ENCODE data around the gene PTRH2.
"Not testable (repeated sequence)": the region's sequence is repeated elsewhere in the genome, so short reads cannot be mapped to it uniquely, and the experiment has no call there.

The PTRH2 gene

GRCh38 chr17:59707149-59707970 is at the start of gene PTRH2, which contains the start of gene VMP1:
TSS of gene PTRH2 (minus strand) at chr17:59707430. CDS start at chr17:59697978, 9,452 bp downstream.
TSS of gene VMP1 (plus strand) at chr17:59707654. CDS start at chr17:59731447, 23,793 bp downstream.
- peak; percentile 98 for DNase-seq

- DNase-seq: no peak
These were observed 49.1 kb upstream of the PTRH2 start for GRCh38 chr17:59756236-59756818.

GRCh38 chr17:59755069-59755468 is 47.8 kb upstream of the PTRH2 start:
- not testable (repeated sequence) for DNase-seq

- DNase-seq: no peak
These were observed 47.3 kb upstream of the PTRH2 start for GRCh38 chr17:59754552-59754951.

DNA sequence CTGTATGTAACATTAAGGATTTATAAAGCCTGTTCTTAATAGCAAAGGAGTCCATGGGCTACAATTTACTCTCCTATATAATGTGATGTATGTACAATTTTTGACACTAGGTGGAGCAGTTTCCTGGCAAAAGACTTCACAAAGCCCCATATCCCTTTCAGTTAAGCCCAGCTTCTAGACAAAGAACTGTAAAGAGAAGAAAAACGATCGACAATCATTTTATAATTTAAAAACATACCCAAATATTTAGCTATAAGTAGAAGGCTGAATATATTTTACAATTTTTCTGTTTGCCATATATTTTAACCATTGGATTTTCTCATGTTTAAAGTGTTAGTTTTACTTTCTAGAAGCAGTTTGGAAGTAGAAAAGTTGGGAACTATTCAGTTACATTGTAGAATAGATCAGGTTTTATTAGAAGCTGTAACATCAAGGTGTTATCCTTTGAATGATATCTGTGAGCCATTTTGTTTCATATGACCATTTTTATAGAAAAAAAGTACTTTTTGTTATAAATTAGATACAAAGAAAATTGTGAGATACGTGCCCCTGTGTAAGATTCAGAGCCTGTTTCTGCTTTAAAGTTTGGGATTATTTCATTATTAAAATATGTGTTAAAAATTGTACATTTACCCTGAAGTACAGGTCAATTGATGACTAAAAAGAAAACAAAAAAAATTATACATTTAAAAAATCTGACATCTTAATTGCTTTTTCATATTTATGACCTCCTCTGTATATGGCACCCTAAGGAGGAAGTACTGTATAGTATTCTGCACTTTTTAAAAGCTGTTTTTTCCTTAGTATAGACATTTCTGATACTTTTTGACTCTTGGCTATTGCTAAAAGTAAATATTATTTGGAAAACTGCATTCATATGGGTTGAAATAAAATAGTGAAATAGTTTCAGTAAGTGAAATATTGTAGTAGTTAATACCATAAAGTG is 46.6 kb upstream of the PTRH2 start:
- DNase-seq: peak; percentile 59

GRCh38 chr17:59752922-59753321 is 45.7 kb upstream of the PTRH2 start:
- DNase-seq: no peak

- no peak for DNase-seq
These were observed 45.2 kb upstream of the PTRH2 start for GRCh38 chr17:59752446-59752845.

DNA sequence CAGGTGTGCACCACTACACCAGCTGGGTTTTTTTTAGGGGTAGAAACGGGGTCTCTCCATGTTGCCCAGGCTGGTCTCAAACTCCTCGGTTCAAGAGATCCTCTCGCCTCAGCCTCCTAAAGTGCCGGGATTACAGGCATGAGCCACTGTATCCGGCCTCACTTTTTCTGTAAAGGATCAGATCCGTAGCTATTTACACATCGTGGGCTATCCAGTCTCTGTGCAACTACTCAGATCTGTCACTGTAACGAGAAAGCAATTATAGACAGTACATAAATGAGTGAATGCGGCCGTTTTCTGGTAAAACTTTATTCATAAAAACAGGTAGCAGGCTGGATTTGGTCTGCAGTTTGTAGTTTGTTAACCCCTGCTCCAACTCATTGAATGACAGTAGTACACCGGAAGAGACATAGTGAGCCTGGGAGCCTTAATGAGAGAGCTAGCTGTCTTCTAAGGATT is 44.8 kb upstream of the PTRH2 start:
- DNase-seq: no peak

DNA sequence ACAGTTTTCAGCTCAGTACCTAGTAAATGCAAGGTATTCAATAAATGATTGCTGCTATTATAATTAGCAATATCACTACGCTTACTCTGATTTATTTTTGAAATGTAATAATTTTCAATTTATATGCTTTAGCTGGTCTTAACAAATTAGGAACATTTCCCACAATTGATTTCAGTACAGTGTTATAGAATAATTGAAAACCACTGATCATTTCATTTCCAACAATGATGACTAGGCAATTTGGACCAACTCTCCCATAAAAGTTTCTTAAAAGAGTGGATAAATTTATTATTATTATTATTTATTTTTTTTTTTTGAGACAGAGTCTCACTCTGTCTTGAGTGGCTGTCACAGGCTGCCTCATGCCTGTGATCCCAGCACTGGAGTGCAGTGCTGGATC is 41.4 kb upstream of the PTRH2 start:
- DNase-seq: no peak

- DNase-seq: no peak
These were observed 39.7 kb upstream of the PTRH2 start for GRCh38 chr17:59746849-59747445.

DNA sequence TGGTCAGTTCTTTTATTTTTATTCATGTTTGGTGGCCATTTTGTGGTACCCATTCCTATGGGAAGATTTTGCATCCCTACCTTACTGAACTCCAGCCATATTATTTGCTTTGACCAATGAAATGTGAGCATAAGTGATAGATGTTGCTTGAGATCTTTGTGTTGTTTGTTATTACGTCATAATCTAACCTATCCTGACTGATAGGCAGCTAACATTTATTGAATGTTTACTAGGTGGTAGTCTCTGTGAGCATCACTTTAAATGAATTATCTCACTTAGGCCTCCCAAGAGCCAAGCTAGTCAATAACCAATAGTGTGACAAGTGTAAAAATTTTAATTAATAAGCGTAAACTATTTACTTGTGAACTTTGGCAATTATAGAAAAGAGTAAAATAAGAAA is 37.8 kb upstream of the PTRH2 start:
- no peak for DNase-seq

- DNase-seq: no peak
These were observed 36.6 kb upstream of the PTRH2 start for GRCh38 chr17:59743842-59744241.

DNA sequence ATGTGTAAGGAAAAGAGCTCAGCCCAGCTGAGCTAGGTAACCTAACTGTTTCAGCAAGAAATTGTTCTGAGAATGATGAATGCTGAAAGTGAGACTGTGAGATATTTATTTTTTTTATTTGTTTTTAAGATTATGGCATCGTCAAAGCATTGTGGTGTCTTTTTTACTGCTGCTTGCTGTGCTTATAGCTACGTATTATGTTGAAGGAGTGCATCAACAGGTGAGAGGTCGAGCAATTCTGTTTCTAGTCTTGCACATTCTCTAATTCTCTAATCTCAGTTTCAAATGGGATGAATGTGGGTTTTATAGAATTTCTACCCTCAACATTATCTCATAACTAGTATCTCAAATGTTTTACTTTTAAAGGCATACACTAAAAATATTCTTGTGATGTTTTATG is 30.1 kb upstream of the PTRH2 start:
- DNase-seq: no peak

DNA sequence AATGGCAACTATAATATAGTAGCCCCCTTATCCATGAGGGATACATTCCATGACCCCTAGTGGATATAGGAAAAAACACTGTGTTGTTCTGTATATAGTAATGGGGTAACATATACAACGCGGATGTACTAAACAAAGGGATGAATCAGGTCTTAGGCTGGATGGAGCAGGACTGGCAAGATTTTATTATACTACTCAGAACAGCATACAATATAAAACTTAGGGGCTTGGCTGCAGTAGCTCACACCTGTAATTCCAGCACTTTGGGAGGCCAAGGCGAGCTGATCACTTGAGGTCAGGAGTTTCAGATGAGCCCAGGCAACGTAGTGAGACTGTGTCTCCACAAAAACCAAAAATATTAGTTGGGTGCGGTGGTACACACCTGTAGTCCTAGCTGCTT is 27.0 kb upstream of the PTRH2 start:
- no peak for DNase-seq

- DNase-seq: no peak
These were observed 26.5 kb upstream of the PTRH2 start for GRCh38 chr17:59733697-59734096.

- no peak for DNase-seq
These were observed 23.1 kb upstream of the PTRH2 start for GRCh38 chr17:59730268-59730834.

DNA sequence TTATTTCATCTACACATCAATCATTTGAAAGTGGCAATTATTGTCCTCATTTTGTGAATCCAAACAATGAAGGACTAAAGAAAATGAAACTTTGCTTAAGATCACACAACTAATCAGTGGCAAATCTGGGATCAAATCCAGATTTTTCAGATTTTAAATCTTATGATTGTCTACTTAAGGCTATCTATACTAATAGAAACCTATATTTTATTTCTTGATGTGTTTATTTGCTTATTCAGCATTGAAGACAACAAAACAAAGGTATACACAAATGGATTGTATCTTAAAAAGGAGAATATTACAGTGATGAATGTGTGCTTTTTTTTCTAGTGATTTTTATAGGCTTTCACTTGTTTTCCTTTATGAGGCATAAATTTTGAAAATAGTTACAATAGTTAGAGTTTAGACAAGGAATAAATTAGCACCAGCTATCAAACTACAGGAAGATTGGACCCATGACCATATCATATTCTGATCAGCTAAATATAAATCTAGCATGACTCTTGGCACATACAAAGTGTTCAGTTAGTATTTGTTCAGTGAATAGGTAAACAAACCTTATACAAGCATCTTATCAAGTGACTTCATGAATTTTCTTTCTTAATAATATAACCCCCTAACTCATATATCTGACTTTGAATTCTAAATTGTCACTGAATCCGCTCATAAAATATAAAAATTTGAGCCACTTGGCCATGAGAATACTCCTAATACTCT is 20.7 kb upstream of the PTRH2 start:
- no peak for DNase-seq

GRCh38 chr17:59725691-59726090 is 18.5 kb upstream of the PTRH2 start:
- DNase-seq: no peak

DNA sequence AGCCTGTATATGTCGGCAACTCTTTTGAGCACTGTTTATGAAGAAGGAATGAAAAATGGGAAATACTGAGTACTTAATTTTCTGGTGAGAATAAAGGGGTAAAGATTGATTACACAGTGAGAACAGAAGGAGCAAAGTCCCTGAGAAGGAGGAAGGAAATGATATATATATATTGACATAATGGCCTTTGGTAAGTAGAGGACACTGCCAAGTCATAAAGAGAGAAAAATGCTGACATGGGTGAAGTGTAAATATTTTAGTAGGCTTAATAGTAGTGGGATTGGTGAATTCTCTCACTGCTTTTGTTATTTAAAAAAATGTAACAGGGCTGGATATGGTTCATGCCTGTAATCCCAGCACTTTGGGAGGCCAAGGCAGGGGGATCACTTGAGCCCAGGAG is 16.4 kb upstream of the PTRH2 start:
- no peak for DNase-seq

GRCh38 chr17:59723041-59723440 is 15.8 kb upstream of the PTRH2 start:
- no peak for DNase-seq

DNA sequence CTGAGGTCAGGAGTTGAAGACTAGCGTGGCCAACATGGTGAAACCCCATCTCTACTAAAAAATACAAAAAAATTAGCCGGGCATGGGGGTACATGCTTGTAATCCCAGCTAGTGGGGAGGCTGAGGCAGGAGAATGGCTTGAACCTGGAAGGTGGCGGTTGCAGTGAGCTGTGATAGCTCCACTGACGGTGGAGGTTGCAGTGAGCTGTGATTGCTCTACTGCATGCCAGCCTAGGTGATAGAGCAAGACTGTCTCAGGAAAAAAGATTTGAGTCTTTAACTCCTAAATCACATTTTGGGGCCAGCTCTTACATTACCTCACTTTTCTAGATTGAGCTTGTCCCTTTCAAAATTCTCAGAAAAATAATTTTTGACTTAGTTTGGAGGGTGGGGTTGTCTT is 15.4 kb upstream of the PTRH2 start:
- no peak for DNase-seq

- no peak for DNase-seq
These were observed 12.3 kb upstream of the PTRH2 start for GRCh38 chr17:59719526-59719925.
